CD4-positive, alpha-beta T cell (primary cell): ENCODE results near the gene MAD2L2. TPM values are rescaled to one million over a fixed set of nuclear protein-coding genes. Genes with fewer than 3 reads are reported as not detected.

Experiments used
- ATAC-seq: fragments of 200-7000 bp; cut with Tn5 transposase; one replicate; pipeline ENCODE4 v1.10.0; 2022; ENCODE audit warnings: mild to moderate bottlenecking; ENCODE audit not compliant: poor library complexity
- CTCF ChIA-PET: fragments of 350-600 bp; sonication (Branson Sonifier 250); formaldehyde crosslinking; loops from one replicate; lab custom pipeline; 2021; ENCODE audit warnings: antibody characterized with exemption, inconsistent platforms; lab: Charles Lee
- POLR2A ChIA-PET: fragments of 350-600 bp; sonication (Branson Sonifier 250); formaldehyde crosslinking; loops from one replicate; lab custom pipeline; 2021; ENCODE audit warnings: antibody characterized with exemption, inconsistent platforms; lab: Charles Lee
- DNase-seq, 14 experiments: peaks; one replicate each; pipeline ENCODE4 v3.0.0-alpha.2; 2013 to 2020; ENCODE audit warnings: mixed read lengths in 2 of 14
- H3K27ac ChIP-seq, 2 donors: one replicate each; pipeline versions ENCODE4 v1.5.1 to v1.7.0; 2013; ENCODE audit warnings: low read length in 2 of 2, low read depth in 1 of 2, mild to moderate bottlenecking in 1 of 2
- H3K27me3 ChIP-seq, 2 experiments: 1 replicate in 1 of 2; 2 replicates in 1 of 2; pipeline versions ENCODE4 v1.6.1 to v1.7.0; 2013; ENCODE audit warnings: low read length in 2 of 2, control low read depth in 1 of 2, mild to moderate bottlenecking in 1 of 2, moderate library complexity in 1 of 2; ENCODE audit not compliant: insufficient read depth in 2 of 2, control insufficient read depth in 1 of 2
- H3K36me3 ChIP-seq: one replicate; pipeline ENCODE4 v1.6.1; 2013; ENCODE audit warnings: low read length, control low read depth; ENCODE audit not compliant: insufficient read depth
- H3K4me1 ChIP-seq: one replicate; pipeline ENCODE4 v1.6.1; 2013; ENCODE audit warnings: low read length, control low read depth; ENCODE audit not compliant: insufficient read depth
- H3K4me3 ChIP-seq: one replicate; pipeline ENCODE4 v1.5.1; 2013; ENCODE audit warnings: mild to moderate bottlenecking, low read length, moderate library complexity
- H3K9me3 ChIP-seq, 2 experiments: 1 replicate in 1 of 2; 2 replicates in 1 of 2; pipeline versions ENCODE4 v1.6.1 to v1.7.0; 2013; ENCODE audit warnings: low read length in 2 of 2, mild to moderate bottlenecking in 2 of 2, control low read depth in 1 of 2, moderate library complexity in 1 of 2; ENCODE audit not compliant: control insufficient read depth in 1 of 2, insufficient read depth in 1 of 2
- H3K27ac Mint-ChIP-seq: one replicate; pipeline ENCODE4 v1.8.0; 2020; ENCODE audit warnings: mixed read lengths
- H3K27me3 Mint-ChIP-seq: one replicate; pipeline ENCODE4 v1.8.0; 2021; ENCODE audit warnings: mixed read lengths
- H3K36me3 Mint-ChIP-seq: one replicate; pipeline ENCODE4 v1.8.0; 2021; ENCODE audit warnings: low read depth, mixed read lengths
- H3K4me1 Mint-ChIP-seq: one replicate; pipeline ENCODE4 v1.8.0; 2021; ENCODE audit warnings: low read depth, mixed read lengths
- H3K4me3 Mint-ChIP-seq: one replicate; pipeline ENCODE4 v1.8.0; 2020; ENCODE audit warnings: mild to moderate bottlenecking, mixed read lengths
- H3K9me3 Mint-ChIP-seq: one replicate; pipeline ENCODE4 v1.8.0; 2020; ENCODE audit warnings: mixed read lengths
- intact Hi-C, 2 experiments: fragments of 100-400 bp; cut with DNase I in 1 of 2; cut with micrococcal nuclease in 1 of 2; formaldehyde crosslinking; loops; one replicate each; pipeline versions ENCODE4 v1.15.1 to v1.9.0; 2023 to 2025; cut with DNase I, micrococcal nuclease
- total RNA-seq, 174 experiments: library from RNA in 2 of 174; stranded (reverse) in 2 of 174; gene quantifications; one replicate each; pipeline ENCODE4 v1.2.3 and lab custom pipeline; 2021 to 2026
- TF ChIP-seq, protein P1 (sequence below): fragments of 200-600 bp; IDR thresholded peaks from one replicate; pipeline ENCODE4 v1.8.0; 2022; ENCODE audit warnings: antibody characterized with exemption, mild to moderate bottlenecking

The MAD2L2 gene
- total RNA-seq, 2 experiments from 2014 or later, result 24.6 to 28.3 TPM

DNA sequence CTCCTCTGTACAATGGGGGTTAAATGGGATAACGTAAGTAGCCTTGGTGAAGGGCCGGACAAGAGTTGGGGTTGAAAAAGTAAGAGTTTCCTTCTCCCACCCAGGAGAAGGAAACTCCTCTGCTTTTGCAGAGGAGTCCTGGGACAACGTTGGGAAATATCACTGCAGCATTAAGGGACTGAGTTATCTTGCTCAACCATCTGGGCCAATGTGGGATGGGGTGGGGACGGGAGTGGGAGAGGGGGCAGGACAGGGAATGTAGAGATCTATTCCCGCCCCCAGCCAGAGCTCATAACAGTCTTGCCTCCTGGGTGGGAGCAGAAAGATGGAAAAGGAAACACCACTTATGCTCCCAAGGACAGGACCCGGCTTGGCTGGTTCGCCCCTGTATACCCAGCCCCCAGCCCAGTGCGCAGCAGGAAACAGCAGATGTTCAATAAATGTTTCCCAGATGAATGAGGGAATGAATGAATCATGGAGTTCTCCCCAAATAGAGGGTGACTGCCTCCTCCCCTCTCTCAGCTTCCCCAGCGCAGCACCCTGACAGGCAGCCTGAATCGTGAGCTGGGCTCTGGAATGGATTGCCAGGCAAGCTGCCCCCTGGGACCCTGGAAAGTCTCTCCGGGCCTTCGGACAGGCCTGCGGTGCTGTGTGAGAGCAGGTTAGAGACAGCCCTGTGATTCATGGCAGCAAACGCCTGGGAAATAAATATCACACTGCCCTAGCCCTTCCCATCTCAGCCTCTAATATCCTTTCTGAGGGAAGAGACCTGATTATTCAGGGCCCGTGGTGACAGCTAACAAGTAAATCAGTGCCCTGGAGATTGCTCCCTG lies 51.5 kb downstream of the MAD2L2 start:
- H3K27ac ChIP-seq, result no peak overlapping the region
- H3K27me3 ChIP-seq, result peaks cover 8 to 11% of the 10 kb centered on the region in 2 experiments
- H3K4me1 Mint-ChIP-seq, result no peaks in the 10 kb centered on the region
- intact Hi-C loops, result no loop called here
- TF ChIP-seq, protein P1, sequence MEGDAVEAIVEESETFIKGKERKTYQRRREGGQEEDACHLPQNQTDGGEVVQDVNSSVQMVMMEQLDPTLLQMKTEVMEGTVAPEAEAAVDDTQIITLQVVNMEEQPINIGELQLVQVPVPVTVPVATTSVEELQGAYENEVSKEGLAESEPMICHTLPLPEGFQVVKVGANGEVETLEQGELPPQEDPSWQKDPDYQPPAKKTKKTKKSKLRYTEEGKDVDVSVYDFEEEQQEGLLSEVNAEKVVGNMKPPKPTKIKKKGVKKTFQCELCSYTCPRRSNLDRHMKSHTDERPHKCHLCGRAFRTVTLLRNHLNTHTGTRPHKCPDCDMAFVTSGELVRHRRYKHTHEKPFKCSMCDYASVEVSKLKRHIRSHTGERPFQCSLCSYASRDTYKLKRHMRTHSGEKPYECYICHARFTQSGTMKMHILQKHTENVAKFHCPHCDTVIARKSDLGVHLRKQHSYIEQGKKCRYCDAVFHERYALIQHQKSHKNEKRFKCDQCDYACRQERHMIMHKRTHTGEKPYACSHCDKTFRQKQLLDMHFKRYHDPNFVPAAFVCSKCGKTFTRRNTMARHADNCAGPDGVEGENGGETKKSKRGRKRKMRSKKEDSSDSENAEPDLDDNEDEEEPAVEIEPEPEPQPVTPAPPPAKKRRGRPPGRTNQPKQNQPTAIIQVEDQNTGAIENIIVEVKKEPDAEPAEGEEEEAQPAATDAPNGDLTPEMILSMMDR, result no peak
- no peaks in the 10 kb centered on the region for H3K9me3 ChIP-seq
- H3K9me3 Mint-ChIP-seq, result no peaks in the 10 kb centered on the region
- DNase-seq (no peak), ATAC-seq (no peak)
- no peak overlapping the region for H3K4me3 ChIP-seq
- H3K36me3 Mint-ChIP-seq, result no peaks in the 10 kb centered on the region
- CTCF ChIA-PET, result interaction anchor here (1.4 kb wide), 1 partner anchor 16 kb away, joined by 4 read pairs; no protein-coding TSS in a partner anchor
- no peak overlapping the region for H3K27ac Mint-ChIP-seq
- H3K4me1 ChIP-seq, result no peaks in the 10 kb centered on the region
- H3K27me3 Mint-ChIP-seq, result peaks cover 34% of the 10 kb centered on the region
- H3K4me3 Mint-ChIP-seq, result no peak overlapping the region
- no peaks in the 10 kb centered on the region for H3K36me3 ChIP-seq
- POLR2A ChIA-PET, result no interaction called here

GRCh38 chr1:11628767-11629166 lies 52.2 kb downstream of the MAD2L2 start:
- POLR2A ChIA-PET, result no interaction called here
- no peak overlapping the region for H3K4me3 ChIP-seq
- DNase-seq (no peak), ATAC-seq (no peak)
- H3K27me3 ChIP-seq, result peaks cover 8 to 11% of the 10 kb centered on the region in 2 experiments
- CTCF ChIA-PET, result no interaction called here
- H3K9me3 ChIP-seq, result no peaks in the 10 kb centered on the region
- intact Hi-C loops, result no loop called here
- H3K9me3 Mint-ChIP-seq, result no peaks in the 10 kb centered on the region
- H3K36me3 ChIP-seq, result no peaks in the 10 kb centered on the region
- H3K4me1 Mint-ChIP-seq, result no peaks in the 10 kb centered on the region
- no peak overlapping the region for H3K4me3 Mint-ChIP-seq
- TF ChIP-seq, protein P1, result no peak
- H3K27me3 Mint-ChIP-seq, result peaks cover 30% of the 10 kb centered on the region
- no peak overlapping the region for H3K27ac ChIP-seq
- no peaks in the 10 kb centered on the region for H3K36me3 Mint-ChIP-seq
- no peak overlapping the region for H3K27ac Mint-ChIP-seq
- H3K4me1 ChIP-seq, result no peaks in the 10 kb centered on the region

DNA sequence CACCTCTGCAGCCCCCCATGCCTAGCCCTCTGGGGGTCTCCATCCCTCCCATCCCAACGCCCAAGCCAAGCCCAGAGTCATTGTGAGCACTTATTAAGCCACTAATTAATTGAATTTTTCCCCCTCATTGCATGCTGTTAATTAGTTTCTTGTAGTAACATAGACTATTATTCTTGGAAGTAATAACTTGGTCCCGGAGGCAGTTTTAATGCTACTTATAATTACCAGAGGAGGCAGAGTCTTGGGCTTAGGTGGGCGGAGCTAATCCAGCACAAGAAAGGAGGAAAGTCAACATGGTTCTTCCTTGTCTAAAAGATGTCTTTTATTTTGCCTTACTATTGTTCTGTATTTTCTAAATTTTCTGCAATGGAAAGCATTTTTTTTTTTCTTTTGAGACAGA lies 54.4 kb downstream of the MAD2L2 start:
- CTCF ChIA-PET, result no interaction called here
- POLR2A ChIA-PET, result no interaction called here
- no peak overlapping the region for H3K27ac Mint-ChIP-seq

More for the DNA sequence above, 54.4 kb downstream of the MAD2L2 start:
- Histone ChIP-seq H3K27ac (no peak overlapping the region), H3K9me3 (no peaks in the 10 kb centered on the region), H3K27me3 (peaks cover 10 to 11% of the 10 kb centered on the region in 2 experiments), H3K4me1 (no peaks in the 10 kb centered on the region), H3K4me3 (no peak overlapping the region), H3K36me3 (no peaks in the 10 kb centered on the region)
- ATAC-seq, result no peak
- Mint-ChIP-seq H3K36me3 (no peaks in the 10 kb centered on the region), H3K4me1 (no peaks in the 10 kb centered on the region), H3K27me3 (peaks cover 32% of the 10 kb centered on the region), H3K4me3 (no peak overlapping the region), H3K9me3 (no peaks in the 10 kb centered on the region)
- TF ChIP-seq, protein P1, result no peak
- intact Hi-C loops, result no loop called here
- no peak for DNase-seq

Other genes with a start within 250 kb of the MAD2L2 start
- under 1 TPM; 0.55 to 0.56 TPM for gene DISP3, start 202.0 kb downstream of the MAD2L2 start, total RNA-seq
- gene FBXO2, start 26.7 kb downstream of the MAD2L2 start, total RNA-seq, result 1 to 10 TPM; 3.2 to 3.7 TPM
- 10 to 100 TPM; 44.9 to 48.4 TPM for gene FBXO44, start 26.3 kb downstream of the MAD2L2 start, total RNA-seq
- 1 to 10 TPM; 1.6 to 1.9 TPM for gene FBXO6, start 16.9 kb downstream of the MAD2L2 start, total RNA-seq
- gene DRAXIN, start 10.6 kb upstream of the MAD2L2 start, total RNA-seq, result under 1 TPM; 0.05 to 0.08 TPM
- 10 to 100 TPM; 21.3 to 21.8 TPM for gene AGTRAP, start 55.0 kb upstream of the MAD2L2 start, total RNA-seq
- not detected for gene C1orf167, start 81.0 kb upstream of the MAD2L2 start, total RNA-seq
- gene MTHFR, start 124.8 kb upstream of the MAD2L2 start, total RNA-seq, result 10 to 100 TPM; 30.8 to 31.3 TPM
- 10 to 100 TPM; 10.9 to 11.2 TPM for gene CLCN6, start 125.0 kb upstream of the MAD2L2 start, total RNA-seq
- not detected for gene NPPA, start 166.6 kb upstream of the MAD2L2 start, total RNA-seq
- gene NPPB, start 177.8 kb upstream of the MAD2L2 start, total RNA-seq, result not detected
- gene KIAA2013, start 245.3 kb upstream of the MAD2L2 start, total RNA-seq, result 1 to 10 TPM; 7.6 to 8.3 TPM